GM18517 (cell line): ENCODE data around the gene MZF1.

Experiments
- ATAC-seq: cut with Tn5 transposase; IDR thresholded peaks from one replicate; pipeline ENCODE4 v1.9.1; 2021; ENCODE audit warnings: mild to moderate bottlenecking, moderate library complexity; ENCODE audit not compliant: unreplicated experiment

Gene MZF1

DNA sequence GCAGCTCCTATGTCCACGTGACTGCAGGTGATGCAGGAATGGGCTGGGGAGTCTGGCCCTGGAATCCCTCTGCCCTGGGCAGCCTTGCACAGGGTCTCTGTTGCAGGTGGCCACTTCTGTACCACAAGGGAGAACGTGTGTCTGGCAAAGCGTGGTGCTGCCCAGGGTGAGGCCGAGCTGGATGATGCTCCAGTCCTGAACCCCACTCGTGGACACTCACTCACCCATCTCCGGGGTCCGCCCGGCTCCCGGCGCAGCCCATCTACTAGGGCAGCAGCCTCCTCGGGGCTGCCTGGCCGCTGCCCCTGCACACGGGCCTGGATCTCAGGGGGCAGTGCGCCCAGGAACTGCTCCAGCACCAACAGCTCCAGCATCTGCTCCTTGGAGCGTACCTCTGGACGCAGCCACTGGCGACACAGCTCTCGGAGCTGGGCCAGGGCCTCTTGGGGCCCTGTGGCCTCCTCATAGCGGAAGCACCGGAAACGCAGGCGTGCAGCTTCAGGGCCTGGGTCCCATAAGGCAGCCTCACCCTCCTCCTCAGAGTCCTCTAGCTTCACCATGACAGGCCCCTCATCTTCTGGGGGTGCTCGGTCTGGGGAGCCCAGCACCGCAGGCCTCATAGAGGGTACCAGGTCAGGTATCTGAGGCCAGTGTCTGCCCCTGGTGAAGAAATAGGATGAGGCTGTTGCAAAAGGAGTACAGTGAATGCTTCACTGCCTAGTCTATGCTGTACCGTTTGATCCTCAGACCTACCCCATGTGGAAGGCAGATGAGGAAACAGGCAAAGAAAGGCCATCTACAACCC, 2.2 kb downstream of the MZF1 start:
- no peak for ATAC-seq

DNA sequence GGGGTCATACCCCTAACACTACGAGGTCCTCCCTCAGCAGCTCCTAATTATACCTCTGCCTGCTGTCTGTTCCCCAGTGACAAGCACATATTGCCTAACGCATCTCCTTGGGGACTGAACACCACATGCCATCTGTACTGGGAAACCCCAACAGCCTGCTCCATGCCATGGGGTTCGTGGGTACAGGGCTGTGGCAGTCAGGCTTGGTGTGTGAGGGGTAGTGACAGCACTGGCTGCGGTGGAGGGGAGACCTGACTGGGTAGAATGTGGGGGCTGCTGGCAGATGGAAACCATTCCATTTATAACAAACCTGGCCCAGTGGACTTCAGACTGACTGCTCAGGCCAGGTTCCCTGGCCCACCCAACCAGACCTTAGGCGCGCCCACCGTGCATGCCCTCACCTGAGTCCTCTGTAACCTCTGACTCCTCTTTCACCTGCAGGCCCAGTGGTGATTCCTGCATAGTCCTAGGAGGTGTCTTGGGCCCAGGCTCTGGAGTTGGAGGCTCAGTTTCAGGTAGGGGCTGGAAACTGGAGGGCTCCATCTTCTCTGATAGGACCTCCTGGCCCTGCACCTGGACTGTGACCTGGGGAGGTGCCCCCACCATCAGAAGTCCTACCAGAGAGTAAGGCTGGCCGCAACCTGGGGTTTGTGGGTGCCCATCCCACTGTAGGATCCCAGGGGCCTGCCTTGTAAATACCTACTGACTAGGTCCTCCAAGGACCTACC, 3.0 kb downstream of the MZF1 start:
- ATAC-seq: no peak

DNA sequence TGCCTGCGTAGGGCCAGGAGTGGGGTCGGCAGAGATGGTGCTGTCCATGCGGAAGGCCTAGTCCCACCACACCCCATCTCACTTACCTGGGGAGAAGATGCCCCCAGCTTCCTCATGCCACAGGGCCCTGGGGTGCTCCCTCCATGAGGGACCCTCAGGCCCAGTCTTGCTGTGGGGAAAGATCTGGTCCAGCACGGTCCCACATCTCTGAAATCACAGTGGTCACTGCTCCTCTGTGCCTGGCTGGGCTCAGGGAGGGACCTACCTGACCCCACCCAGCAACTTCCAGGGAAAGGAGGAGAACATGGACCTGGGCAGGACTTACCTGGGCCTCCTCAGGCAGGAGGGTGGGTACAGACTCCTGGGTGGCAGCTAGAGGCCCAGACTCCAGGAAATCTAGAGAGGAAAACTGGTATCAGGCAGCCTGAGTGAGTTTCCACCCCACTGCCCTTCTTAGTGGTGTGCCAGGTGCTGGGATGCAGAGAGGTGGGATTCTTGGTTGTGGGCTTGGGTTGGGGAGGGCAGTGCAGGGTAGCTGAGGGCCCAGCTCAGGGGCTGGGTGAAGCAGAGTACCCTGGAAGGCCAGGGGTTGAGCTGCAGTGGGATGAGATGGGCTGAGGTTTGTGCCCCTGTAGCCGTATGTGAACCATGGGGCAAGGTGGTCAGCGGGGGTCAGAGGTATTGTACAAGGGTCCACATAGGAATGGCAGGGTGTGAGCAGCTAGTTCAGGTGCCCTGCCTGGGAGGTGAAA, 3.8 kb downstream of the MZF1 start:
- no peak for ATAC-seq

DNA sequence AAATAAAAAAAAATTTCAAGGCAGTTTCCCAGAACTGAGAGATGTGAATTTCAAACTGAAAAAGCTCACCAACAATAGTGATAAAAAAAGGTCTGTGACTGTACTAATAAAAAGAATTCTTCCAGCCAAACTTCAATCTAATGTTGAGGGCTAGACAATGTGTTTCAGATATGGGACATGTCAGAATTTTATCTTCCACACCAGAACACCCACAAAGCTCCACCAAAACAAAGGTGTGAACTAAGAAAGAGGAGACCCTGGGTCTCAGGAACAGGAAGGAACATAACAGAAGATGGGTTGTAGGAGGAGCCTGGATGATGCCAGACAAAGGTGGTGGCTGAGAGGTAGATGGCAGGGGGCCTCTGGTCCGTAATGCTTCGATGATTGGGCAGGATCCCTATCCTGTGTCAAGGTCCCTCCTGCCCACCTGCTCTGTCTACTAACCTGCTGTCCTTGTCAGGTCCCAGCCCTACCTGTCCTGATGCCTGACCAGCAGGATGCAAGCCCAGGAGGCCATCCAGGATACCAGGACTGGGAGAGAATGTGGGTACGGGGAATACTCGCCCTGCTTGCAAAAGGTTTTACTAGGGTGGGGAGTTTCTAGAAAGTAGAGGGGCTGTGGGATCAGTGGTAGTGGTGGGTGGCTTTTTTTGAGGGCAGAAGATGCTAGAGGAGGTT, 4.5 kb downstream of the MZF1 start:
- ATAC-seq: no peak

DNA sequence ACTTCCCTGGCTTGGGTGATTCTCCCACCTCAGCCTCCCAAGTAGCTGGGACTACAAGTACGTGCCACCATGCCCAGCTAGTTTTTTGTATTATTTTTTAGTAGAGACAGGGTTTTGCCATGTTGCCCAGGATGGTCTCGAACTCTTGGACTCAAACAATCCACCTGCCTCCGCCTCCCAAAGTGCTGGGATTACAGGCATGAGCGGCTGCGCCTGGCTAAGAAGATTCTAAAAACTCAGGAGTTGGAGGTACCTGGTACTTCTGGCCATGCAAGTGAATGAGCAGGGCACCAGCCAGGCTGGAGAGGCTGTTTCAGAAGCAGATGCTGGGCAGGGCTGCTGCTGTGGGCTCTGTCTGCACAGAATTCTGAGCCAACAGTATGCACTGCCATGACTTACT, 6.1 kb downstream of the MZF1 start:
- no peak for ATAC-seq

DNA sequence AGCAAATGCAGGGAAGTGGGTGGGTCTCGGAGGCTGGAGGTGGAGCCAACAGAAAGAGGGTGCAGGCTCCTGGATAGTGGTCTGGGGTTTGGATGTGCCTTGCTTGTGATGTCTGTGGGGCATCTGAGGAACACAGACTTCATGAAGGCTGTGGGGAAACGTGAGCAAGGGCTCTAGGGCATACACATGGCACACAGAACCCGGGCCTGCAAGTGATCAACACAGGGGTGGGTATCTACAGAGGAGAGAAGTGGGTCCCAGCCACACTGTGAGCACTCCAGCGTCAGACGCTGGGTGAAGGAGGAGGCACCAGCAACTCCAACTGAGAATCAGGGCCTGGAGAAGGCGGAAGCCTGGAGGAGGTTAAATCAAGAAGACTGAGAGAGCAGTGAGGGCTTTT, 9.3 kb downstream of the MZF1 start:
- ATAC-seq: no peak

DNA sequence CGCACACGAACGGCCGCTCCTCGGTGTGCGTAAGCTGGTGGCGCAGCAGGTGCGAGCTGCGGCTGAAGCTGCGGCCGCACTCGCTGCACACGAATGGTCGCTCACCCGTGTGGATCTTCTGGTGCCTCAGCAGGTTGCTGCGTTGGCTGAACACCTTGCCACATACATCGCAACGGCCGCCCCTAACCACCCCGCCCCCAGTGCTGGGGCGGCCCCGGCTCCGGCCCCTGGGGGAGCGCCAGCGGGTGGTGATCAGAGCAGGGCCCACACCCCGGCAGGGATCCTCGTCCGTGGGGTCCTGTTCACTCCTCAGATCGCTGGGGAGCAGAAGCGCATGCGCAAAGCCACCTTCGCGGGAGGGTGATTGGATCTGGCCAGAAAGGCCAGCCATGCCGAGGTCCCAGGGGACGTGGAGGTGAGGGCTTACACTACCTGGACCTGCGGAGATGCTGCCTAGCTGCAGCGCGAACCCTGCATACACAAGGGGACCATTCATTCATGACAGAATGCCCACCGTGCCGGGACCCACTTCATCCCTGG, 10.0 kb downstream of the MZF1 start:
- no peak for ATAC-seq

DNA sequence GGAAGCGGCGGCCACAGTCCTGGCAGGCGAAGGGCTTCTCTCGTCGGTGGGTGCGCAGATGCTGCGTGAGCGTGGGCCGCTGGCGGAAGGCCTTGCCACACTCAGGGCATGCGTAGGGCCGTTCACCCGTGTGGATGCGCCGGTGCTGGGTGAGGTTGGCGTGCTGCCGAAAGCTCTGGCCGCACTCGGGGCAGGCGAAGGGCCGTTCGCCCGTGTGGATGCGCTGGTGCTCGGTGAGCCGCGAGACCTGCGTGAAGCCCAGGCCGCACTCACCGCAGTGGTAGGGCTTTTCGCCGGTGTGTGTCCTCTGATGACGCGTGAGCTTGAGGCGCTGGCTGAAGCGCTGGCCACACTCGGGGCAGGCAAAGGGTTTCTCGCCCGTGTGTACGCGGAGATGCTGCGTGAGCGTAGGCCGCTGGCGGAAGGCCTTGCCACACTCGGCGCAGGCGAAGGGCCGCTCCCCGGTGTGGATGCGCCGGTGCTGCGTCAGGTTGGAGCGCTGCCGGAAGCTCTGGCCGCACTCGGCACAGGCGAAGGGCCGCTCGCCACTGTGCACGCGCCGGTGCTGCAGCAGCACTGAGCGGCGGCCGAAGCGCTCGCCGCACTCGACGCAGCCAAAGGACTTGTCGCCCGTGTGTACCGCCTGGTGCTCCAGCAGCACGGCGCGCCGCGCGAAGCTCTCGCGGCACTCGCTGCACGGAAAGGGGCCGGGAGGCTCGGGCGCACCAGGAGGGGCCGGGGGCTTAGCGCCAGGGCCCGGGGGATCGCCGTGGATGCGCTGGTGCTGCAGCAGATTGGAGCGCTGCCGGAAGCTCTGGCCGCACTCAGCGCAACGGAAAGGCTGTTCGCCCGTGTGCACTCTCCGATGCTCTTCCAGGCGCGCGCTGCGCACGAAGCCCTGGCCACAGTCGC, 10.8 kb downstream of the MZF1 start:
- ATAC-seq: no peak

DNA sequence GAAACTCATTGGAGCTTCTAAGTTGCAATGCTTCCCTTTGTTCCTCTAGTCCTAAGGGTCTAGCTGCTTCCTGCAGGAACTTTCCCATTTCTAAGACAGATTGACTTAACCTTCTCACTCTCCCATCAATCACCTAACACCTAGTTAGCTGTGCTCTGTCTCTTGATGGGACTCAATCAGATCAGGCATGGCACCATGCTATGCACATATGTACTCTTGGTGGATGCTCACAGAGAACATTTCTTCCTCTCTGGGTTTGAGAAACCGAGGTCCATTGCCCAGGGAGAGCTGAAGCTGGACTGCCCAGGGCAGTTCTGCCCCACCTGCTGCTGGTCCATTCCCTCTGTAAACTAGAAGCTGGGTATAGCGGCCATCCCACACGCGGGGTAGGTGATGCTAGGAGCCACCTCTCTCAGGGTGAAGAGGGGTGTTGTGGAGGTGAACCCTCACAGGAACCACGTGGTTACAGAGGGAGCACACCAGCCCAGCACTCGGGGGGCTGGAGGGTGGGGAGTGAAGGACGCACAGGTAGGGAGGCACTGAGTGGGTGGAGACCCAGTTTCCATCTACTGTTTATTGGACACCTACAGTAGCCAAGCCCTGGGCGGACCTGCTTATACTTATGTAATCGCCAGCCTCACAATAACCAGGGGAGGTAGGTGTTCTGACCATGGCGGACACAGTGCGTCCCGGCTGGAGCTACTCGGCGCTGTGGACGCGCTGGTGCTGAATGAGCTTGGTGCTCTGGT, 11.6 kb downstream of the MZF1 start:
- ATAC-seq: no peak

DNA sequence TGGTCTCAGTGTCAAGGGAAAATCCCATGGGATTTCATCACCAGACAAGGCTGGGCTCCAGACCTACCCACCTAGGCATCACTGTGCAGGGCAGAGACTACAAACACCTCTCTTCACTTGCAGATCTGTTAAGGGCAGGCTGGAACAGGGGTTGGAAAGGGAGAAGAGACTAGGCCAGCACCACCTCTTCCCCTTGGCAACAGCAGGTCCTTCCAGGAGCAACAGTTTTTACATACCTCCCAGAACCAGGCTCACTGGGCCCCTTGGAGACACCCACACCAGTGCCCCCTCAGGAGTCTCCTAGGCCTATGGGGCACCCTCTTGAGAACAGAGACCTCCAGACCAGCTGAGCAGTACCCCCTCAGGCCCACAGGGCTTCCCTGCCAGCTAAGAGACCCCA, 12.2 kb downstream of the MZF1 start:
- ATAC-seq: no peak

DNA sequence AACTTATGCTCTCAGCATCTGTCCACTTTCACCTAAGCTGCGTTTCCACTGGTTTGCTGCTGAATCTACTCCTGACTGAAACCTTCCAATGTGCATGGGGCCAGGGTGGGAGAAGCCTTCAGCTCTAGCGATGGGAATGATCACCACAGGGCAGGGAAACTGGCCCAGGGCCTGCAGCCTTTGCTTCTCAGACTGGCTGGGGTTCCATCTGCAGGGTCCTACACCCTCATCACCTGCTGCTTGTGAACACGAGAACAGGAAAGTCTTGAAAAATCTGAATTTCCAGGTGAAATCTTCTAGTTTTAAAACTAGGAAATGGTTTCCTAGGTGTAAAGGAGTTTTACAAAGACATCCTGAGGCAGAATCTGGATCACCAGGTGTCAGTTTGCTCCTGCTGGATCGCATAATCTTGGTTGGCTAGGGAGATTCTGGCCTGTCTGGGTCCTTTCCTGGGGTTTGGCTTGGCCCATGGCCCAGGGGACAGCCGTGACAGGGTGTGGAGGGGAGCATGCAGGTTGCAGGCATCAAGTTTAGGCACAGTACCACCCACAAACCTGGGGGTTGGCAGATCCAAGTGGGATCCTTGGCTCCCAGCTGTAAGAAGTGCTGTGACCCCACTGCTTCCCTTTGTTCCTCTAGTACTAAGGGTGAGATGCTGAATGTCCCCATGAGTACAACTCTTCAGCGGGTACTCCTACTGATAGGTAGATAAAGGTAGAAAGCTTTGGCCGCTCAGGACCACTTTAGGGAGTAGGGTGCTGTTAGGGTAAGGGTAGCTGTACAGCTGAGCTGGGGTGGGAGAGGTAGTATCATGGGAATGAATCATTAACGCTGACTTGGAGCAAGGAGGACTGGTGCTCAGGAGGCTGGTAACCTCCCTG, 12.9 kb downstream of the MZF1 start:
- ATAC-seq: no peak

DNA sequence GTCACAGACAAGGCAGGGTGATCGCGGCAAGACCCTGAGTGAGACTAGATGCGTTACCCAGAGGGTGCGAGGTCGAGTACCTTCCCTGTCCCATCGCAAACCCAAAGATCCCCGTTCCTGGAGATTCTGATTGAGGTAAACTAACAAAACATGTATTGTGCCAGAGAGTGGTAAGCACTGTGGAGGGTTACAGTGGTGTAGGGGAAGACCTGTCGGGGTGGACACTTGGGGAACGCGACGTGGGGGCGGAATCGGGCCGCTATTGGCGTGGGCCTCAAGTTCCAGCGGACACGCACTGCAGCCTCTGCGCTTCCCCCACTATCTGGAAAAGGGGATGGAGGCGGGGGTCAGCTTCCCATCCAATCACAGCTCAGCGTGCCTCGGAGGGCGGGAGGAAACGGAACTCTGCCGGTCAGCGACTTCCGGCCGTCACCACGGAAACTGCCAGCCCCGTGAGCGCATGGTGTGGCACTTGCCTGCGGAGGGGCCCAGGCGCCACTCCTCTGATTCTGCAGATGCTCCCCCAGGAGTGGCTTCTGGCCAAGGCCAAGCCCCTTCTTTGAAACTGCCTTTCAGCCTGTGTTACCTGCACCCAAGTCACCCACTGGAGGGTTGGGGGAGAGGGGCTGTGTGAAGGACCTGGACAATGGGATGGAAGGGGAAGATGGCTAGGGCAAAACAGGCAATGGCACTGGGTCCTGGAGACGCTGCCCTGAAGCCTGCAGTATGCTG, 13.7 kb downstream of the MZF1 start:
- ATAC-seq: peak; percentile 17

DNA sequence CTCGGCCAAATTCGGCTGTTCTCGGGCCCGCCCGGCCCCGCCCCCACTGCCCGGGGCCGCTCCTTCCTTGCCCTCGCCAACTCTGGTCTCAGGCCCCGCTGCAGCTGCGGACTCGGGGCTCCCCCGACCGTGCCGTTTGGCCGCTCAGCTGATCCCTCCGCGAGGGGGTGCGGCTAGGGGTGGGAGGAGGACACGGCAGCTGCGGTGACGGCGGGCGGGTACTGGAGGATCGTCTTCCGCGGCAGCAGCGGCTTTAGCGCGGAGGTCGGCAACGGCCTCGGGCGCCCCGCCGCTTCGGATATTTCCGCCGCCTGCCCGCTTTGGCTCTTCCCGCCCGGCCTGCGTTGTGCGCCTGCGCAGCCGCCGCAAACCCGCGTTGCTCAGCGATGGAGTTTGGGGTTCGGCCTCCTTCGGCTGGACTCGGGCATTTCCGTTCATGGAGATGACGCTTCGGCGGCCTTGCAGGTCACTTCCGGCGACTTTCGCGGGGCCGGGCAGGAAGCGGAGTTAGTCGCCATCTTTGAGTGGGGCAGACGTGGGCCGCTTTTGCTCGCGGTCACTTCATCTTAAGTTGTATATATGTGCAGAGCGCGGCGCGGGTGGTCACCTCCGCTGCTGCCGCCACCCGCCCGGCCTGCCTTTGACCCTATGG, 14.4 kb downstream of the MZF1 start:
- peak; percentile 55 for ATAC-seq

DNA sequence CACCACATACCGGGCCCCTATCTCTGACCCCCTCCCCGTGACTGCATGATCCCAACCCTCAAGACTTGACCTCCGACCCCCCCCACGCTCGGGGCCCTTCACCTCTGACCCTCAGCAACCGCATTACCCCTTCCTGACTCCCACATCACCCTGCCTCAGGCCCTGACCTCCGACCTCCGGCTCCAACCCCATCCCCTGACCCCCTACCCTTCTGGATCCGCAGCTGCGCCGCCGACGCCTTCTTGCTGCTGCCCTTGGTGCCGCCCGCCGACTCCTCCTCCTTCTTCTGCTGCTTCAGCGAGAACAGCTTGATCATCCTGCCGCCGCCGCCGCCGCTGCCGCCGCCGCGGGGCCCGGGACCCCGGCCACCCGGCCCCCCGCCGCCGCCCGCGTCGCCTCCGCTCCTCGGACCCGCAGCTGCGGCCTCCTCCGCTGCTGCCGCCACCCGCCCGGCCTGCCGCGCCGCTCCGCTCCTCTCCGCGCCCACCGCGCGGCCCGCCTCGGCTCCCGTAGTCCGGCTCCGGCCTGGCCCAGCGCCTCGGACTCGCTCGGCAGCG, 15.0 kb downstream of the MZF1 start, which contains the start of gene UBE2M:
Gene UBE2M, minus strand, starts transcription at position 546 of the 557 bp plus-strand sequence. Its CDS starts 230 bp downstream, at position 316.
- peak; percentile 2 for ATAC-seq

DNA sequence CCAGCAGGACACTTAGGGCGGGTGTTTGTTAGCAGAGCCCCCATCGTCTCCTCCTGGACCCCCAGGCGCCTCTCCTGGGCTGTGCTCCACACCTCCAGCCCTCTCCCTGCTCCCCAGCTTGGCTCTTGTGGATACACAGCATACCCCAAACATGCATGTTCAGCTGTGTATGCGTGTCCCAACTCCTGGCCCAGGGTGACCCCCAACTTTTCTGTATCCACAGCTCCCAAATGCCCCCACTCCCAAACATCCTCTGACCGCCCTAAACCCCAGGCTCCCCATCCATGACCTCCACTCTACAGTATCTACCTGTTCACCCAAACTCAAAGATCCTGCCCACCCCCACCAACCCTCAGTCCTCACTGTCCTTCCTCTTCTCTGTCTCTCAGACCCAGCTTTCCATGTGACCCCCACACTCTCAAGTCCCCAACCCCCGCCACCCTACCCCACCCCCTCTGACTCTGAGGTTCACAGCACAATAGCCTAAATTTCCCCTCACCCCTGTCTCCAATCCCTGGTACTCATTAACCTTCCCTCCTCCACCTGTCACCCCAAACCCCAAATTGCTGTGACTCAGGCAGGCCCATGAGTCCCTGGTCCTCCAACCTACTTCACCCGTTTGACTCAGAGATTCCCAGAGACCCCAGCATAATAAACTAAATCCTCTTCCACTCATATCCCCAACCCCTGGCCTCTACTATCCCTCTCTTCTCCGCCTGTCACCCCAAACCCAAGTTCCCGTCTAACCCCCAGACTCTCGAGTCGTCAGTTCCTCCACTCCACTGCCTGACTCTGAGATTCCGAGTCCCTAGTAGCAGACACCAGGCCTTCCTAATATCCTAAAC, 15.7 kb downstream of the MZF1 start:
- ATAC-seq: no peak
